Measurements from ENCODE around the gene PPM1H.

DNA sequence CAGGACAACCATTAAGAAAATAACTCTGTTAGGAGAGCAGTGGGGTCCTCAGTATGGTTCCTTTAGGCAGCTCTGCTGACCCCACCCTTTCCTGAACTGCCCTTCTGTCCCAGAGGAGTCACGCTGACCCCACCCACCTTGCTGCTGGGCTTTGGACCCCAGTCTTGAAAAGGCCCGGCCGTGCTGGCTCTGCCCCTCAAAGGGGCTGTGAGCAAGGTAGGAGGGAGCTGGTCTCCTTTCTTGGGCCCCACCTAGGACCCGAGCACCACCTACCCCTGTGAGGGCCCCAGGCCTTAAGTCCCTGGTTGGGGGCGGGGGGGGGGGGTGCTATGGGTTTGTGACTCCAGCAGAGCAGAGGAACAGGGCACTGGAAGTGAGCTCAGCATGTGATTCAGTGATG is 297.3 kb downstream of the PPM1H start:
- TF ChIP-seq CTCF (IDR thresholded peaks at IDR 0.05), result no peak
- no peak for TF ChIP-seq POLR2A (IDR thresholded peaks at IDR 0.05)
- no peak for TF ChIP-seq EP300 (IDR thresholded peaks at IDR 0.05)
- no peak for TF ChIP-seq POLR2AphosphoS5 (IDR thresholded peaks at IDR 0.05)

Data from sigmoid colon (tissue), 4 donors.